Small intestine (tissue), 7 donors: Measurements from ENCODE around the gene FAM20C. TPM values are rescaled to one million over a fixed set of nuclear protein-coding genes. Genes with fewer than 3 reads are reported as not detected.
A peak's percentile ranks its signal among the peaks of the same experiment; 100 is the strongest.
"Not testable (repeated sequence)": the region's sequence is repeated elsewhere in the genome, so short reads cannot be mapped to it uniquely, and the experiment has no call there.

Experiments used
- DNase-seq, 2 donors: peaks; one replicate each; pipeline versions ENCODE4 v3.0.0 to v3.0.0-alpha.2; 2013
- FAIRE-seq: peaks from 2 replicates; lab custom pipeline; 2012; peaks lifted over from hg19 to GRCh38; lab: Jason Lieb, UNC
- H3K27ac ChIP-seq, 3 donors: one replicate each; pipeline ENCODE4 v1.5.1; 2013; ENCODE audit warnings: low read length in 2 of 3, mild to moderate bottlenecking in 2 of 3, control low read depth in 1 of 3, inconsistent platforms in 1 of 3, low read depth in 1 of 3, moderate library complexity in 1 of 3
- H3K27me3 ChIP-seq, 3 donors: one replicate each; pipeline ENCODE4 v1.6.1; 2013; ENCODE audit warnings: low read length in 3 of 3, inconsistent platforms in 1 of 3; ENCODE audit not compliant: control insufficient read depth in 3 of 3, insufficient read depth in 3 of 3
- H3K36me3 ChIP-seq, 3 donors: one replicate each; pipeline ENCODE4 v1.6.1; 2013; ENCODE audit warnings: low read length in 3 of 3, inconsistent platforms in 1 of 3, low read depth in 1 of 3, mild to moderate bottlenecking in 1 of 3, moderate library complexity in 1 of 3; ENCODE audit not compliant: control insufficient read depth in 3 of 3, insufficient read depth in 2 of 3
- H3K4me1 ChIP-seq, 3 donors: one replicate each; pipeline ENCODE4 v1.6.1; 2013; ENCODE audit warnings: low read length in 2 of 3, inconsistent platforms in 1 of 3, low read depth in 1 of 3, mild to moderate bottlenecking in 1 of 3, moderate library complexity in 1 of 3; ENCODE audit not compliant: control insufficient read depth in 3 of 3, insufficient read depth in 2 of 3
- H3K4me3 ChIP-seq, 3 donors: one replicate each; pipeline ENCODE4 v1.5.1; 2013; ENCODE audit warnings: low read length in 3 of 3, control low read depth in 1 of 3, inconsistent platforms in 1 of 3, low read depth in 1 of 3, mild to moderate bottlenecking in 1 of 3, moderate library complexity in 1 of 3
- H3K9me3 ChIP-seq, 2 donors: one replicate each; pipeline ENCODE4 v1.6.1; 2013; ENCODE audit warnings: low read depth in 1 of 2, low read length in 1 of 2; ENCODE audit not compliant: control insufficient read depth in 2 of 2, insufficient read depth in 1 of 2
- WGBS, 3 donors: extraction: QIAGEN DNeasy Blood & Tissue Kit; methylation state at CpG; one replicate each; pipeline ENCODE4 v1.1.7; 2013; 5-methylcytosine and 5-hydroxymethylcytosine counted together
- polyA plus RNA-seq, 4 donors: library from polyadenylated mRNA; stranded (reverse) in 3 of 4; unstranded in 1 of 4; fragments of 200-250 nt in 3 of 4; fragments of 120-200 nt in 1 of 4; gene quantifications; one replicate each; pipeline versions ENCODE4 v1.2.1 to v1.2.3, GENCODE V29; 2013
- donor health status: healthy with polysubstance abuse.
- donor health status: control.
- donor health status: control.
- donor health status: Bipolar disorder and iron deficiency.
- donor health status: healthy.

The FAM20C gene
- polyA plus RNA-seq, 4 donors: 19.7 to 69.4 (median 32.1) TPM

DNA sequence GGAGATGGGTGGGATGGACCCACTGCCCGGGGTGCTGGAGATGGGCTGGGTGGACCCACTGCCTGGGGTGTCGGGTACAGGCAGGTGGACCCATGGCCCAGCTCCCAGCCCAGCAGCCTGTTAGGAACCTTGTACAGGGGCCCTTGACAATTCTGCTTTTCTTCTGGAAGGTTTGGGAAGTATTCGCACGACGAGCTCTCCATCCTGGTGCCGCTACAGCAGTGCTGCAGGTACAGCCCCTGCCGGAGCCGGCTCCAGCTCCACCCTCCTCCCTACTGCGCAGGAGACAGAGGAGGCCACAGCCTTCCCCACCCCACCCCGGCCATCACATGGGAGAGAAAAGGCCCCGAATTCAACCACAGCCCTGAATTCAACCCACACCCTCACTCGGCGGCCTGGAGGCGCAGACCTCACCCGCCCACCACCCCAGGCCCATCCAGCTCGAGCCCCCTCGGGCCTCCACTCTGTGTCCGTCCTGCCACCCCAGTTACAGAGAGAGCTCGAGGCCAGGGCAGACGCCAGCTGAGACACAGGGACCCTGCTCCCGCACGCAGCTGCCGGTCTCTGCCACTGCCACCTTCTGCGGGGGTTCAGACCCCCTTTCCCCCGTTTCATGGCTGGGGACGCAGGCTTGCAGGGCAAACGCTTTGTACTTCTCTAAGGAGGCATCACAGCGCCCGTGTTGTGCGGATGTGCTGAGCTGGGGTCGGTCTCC, 66.3 kb downstream of the FAM20C start:
- DNase-seq: no peak
- 94 to 97% (median 95%) methylated on average over 28 to 31 of the region's 31 CpGs for WGBS, 3 donors
- H3K27ac ChIP-seq: no peak overlapping the region
- no peak overlapping the region for H3K4me3 ChIP-seq
- no peak for FAIRE-seq
- no peaks in the 10 kb centered on the region for H3K4me1 ChIP-seq
- peaks cover 0 to 36% of the 10 kb centered on the region in 2 donors for H3K9me3 ChIP-seq
- H3K36me3 ChIP-seq: peaks cover 13 to 88% (median 17%) of the 10 kb centered on the region in 3 donors
- H3K27me3 ChIP-seq: no peaks in the 10 kb centered on the region

DNA sequence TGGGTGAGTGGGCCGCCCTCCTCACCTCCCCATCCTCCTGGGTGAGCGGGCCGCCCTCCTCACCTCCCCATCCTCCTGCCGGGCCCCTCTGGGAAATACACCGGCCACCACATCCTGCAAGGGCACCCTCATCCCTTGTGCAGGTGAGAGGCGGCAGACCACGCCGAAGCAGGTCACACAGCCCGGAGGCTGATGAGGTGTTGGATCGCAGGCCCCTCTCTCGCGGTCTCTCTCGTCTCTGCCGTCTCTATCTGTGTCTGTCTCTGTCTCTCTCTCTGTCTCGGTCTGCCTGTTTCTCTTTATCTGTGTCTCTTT, 66.8 kb downstream of the FAM20C start:
- peaks cover 0 to 40% of the 10 kb centered on the region in 2 donors for H3K9me3 ChIP-seq
- no peak overlapping the region for H3K4me3 ChIP-seq
- 96 to 98% (median 97%) methylated on average over 15 of the region's 15 CpGs for WGBS, 3 donors
- no peak overlapping the region for H3K27ac ChIP-seq
- H3K27me3 ChIP-seq: no peaks in the 10 kb centered on the region
- FAIRE-seq (no peak), DNase-seq (no peak)
- H3K36me3 ChIP-seq: peaks cover 13 to 83% (median 16%) of the 10 kb centered on the region in 3 donors
- no peaks in the 10 kb centered on the region for H3K4me1 ChIP-seq

DNA sequence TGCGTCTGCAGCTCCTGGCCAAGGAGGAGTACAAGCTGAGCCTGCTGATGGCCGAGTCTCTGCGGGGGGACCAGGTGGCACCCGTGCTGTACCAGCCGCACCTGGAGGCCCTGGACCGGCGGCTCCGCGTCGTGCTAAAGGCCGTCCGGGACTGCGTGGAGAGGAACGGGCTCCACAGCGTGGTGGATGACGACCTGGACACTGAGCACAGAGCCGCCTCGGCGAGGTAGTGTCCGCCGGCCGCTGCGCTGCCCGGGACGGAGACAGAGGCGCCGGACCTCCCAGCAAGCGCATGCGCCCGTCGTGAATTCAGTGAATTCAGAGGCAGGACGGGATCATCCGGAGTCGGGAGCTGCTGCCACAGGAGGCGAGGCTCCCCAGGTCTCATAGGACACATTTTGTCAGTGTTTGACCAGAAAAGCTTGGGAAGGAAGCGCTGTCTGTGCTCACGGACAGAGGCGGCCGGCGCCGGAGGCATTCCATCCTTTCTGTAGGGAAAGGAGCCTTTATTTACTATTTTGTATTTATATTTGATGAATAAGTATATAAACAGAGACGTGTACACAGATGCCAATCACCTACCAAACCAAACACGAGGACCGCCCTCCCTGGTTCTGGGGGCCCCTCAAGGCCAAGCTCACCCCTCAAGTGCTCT, 67.5 kb downstream of the FAM20C start:
- Histone ChIP-seq H3K4me3 (no peak overlapping the region), H3K27ac (no peak overlapping the region), H3K4me1 (no peaks in the 10 kb centered on the region), H3K9me3 (peaks cover 0 to 46% of the 10 kb centered on the region in 2 donors), H3K36me3 (peaks cover 13 to 75% (median 13%) of the 10 kb centered on the region in 3 donors), H3K27me3 (no peaks in the 10 kb centered on the region)
- FAIRE-seq (no peak), DNase-seq (no peak)
- WGBS, 3 donors: 94 to 96% (median 94%) methylated on average over 43 to 44 of the region's 44 CpGs

DNA sequence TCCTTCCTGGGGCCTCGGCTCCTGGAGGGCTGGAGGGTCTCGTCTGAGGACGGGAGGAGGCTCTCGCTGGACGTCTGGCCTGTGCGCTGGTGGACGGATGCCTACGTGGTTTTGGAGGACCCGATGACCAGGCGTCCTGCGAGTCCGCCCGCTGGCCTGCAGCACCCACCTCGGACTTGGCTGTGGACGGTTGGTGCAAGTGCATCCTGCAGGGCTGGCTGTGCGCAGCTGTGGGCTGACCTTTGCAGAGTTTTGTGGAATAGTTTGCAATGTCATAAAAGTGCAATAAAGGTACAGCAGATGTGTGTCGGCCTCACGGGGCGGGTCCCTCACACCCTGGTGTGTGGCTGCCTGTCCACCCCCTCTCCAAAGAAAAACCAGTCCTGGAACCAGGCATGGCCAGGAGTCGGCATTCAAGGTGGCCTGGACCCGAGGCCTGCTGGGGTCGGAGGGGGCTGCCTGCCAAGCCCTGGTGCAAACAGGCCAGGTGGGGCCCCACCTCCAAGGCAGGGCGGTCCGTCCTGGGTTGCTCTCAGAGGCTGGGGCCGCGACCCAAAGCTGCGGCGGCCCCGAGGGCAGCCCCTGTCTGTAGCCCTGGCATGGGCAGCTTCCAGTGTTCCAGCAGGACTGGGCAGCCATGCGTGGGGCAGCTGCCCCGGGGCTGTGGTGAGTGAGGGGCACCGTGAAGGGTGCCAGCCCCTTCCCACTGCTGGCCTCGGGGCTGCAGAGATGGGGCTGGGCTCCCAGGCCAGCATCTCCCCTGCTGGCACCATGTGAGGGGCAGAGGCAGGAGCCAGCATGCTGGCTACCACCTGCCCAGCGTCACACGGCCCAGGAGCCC, 68.3 kb downstream of the FAM20C start:
- no peak overlapping the region for H3K27ac ChIP-seq
- H3K36me3 ChIP-seq: peaks cover 13 to 68% (median 13%) of the 10 kb centered on the region in 3 donors
- DNase-seq (peak; percentile 14 to 43), FAIRE-seq (no peak)
- H3K27me3 ChIP-seq: no peaks in the 10 kb centered on the region
- H3K9me3 ChIP-seq: peaks cover 0 to 46% of the 10 kb centered on the region in 2 donors
- WGBS, 3 donors: 88 to 91% (median 88%) methylated on average over 33 to 35 of the region's 35 CpGs
- H3K4me3 ChIP-seq: no peak overlapping the region
- H3K4me1 ChIP-seq: no peaks in the 10 kb centered on the region

DNA sequence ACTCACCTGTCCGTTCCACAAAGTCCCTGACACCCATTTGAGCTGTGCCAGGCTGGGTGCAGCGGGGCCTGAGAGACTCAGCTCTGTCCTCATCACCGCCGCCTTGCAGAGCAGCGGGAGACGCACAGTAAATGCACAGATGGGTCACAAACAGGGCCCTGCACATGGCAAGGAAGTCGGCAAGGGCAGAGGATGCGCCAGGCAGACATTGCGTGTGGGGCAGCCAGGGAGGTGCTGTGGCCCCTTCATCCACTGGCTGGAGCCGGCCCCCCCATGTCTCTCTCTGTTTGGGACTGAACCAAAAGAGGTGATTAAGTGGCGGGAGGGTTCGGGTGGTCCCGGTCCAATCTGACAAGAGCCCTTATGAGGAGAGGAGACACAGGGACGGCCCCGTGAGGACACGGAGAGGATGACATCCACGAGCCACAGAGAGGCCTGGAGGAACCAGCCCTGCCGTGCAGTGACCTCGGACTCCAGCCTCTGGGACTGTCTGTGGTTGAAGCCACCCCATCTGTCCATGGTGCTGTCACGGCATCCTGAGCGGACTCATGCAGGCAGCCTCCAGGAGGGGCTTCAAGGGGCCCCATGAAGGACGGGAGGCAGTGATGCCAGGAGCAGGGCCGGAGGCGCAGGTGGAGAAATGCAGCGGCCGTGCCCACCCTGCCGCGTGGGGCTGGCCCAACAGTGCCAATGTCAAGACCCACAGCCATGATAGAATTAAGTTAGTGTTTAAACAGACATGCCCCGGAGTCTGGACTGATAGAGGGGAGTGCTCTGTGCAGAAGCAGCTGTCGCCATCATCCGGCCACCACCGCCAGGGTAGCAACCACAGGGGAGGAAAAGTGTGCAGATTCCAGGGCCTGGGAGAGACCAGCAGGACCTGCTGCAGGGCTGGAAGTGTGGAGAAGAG, 69.2 kb downstream of the FAM20C start:
- Histone ChIP-seq H3K36me3 (peaks cover 10 to 59% (median 10%) of the 10 kb centered on the region in 3 donors), H3K4me1 (no peaks in the 10 kb centered on the region), H3K9me3 (peaks cover 0 to 46% of the 10 kb centered on the region in 2 donors), H3K27me3 (no peaks in the 10 kb centered on the region), H3K4me3 (no peak overlapping the region), H3K27ac (no peak overlapping the region)
- no peak for FAIRE-seq
- WGBS, 3 donors: 92 to 94% (median 94%) methylated on average over 31 to 32 of the region's 32 CpGs
- DNase-seq: no peak

DNA sequence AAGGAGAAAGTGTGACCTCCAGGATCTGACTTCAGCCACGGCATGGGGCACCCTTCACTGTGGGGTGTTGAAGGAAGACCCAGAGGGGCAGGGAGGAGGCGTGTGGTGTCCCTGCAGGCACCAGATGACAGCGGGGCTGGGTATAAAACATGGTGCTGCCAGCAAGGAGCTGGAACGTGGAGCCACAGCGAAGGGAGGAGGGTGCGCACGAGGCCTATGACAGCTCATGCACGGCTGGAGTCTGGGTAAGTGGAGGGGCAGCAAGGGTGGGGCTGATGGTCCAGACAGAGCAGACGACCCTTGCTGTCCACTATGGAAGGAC, 69.8 kb downstream of the FAM20C start:
- peaks cover 0 to 46% of the 10 kb centered on the region in 2 donors for H3K9me3 ChIP-seq
- H3K4me3 ChIP-seq: no peak overlapping the region
- H3K27me3 ChIP-seq: no peaks in the 10 kb centered on the region
- 95 to 97% (median 95%) methylated on average over 7 to 9 of the region's 9 CpGs for WGBS, 3 donors
- H3K36me3 ChIP-seq: peaks cover 6 to 53% (median 8%) of the 10 kb centered on the region in 3 donors
- DNase-seq (no peak), FAIRE-seq (no peak)
- H3K27ac ChIP-seq: no peak overlapping the region
- no peaks in the 10 kb centered on the region for H3K4me1 ChIP-seq

DNA sequence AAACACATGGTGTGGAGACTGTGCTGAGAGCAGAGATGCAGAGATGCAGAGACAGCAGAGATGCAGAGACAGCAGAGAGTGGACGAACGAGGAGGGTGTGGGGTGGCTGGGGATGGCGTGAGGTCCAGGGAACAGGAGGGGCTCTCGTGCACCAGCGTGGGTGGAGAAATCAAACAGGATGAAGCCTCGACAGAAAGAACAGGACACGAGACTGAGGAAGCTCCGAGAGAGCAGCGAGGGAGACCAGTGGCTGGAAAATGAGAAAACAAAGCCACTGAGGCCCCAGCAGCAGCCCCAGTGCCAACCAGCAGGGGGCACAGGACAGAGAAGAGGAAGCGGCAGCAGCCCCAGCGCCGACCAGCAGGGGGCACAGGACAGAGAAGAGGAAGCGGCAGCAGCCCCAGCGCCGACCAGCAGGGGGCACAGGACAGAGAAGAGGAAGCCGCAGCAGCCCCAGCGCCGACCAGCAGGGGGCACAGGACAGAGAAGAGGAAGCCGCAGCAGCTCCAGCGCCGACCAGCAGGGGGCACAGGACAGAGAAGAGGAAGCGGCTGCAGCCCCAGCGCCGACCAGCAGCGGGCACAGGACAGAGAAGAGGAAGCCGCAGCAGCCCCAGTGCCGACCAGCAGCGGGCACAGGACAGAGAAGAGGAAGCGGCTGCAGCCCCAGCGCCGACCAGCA, 70.4 kb downstream of the FAM20C start:
- H3K27ac ChIP-seq, DNase-seq, FAIRE-seq, H3K27me3 ChIP-seq, H3K4me1 ChIP-seq, H3K4me3 ChIP-seq: not testable (repeated sequence)
- Histone ChIP-seq H3K36me3 (peaks cover 6 to 47% (median 8%) of the 10 kb centered on the region in 3 donors), H3K9me3 (peaks cover 0 to 41% of the 10 kb centered on the region in 2 donors)
- WGBS, 3 donors: 75 to 88% (median 76%) methylated on average over 15 to 29 of the region's 31 CpGs
